Immature natural killer cell (primary cell): ENCODE data around the gene TMEM269. TPM values are rescaled to one million over a fixed set of nuclear protein-coding genes. Genes with fewer than 3 reads are reported as not detected.
"Not testable (repeated sequence)": the region's sequence is repeated elsewhere in the genome, so short reads cannot be mapped to it uniquely, and the experiment has no call there.

ENCODE experiments used
- DNase-seq, 3 donors: peaks; one replicate each; pipeline ENCODE4 v3.0.0; 2022; ENCODE audit warnings: mixed read lengths in 1 of 3
- H3K27ac Mint-ChIP-seq, 6 donors: one replicate each; pipeline ENCODE4 v1.8.0; 2020; ENCODE audit warnings: mixed read lengths in 6 of 6, mild to moderate bottlenecking in 5 of 6, inconsistent platforms in 4 of 6, moderate library complexity in 3 of 6
- H3K27me3 Mint-ChIP-seq, 3 donors: one replicate each; pipeline ENCODE4 v1.8.0; 2020 to 2021; ENCODE audit warnings: low read depth in 3 of 3, mild to moderate bottlenecking in 3 of 3, mixed read lengths in 3 of 3, moderate library complexity in 3 of 3, inconsistent platforms in 1 of 3
- H3K36me3 Mint-ChIP-seq, 3 donors: one replicate each; pipeline ENCODE4 v1.8.0; 2020; ENCODE audit warnings: mixed read lengths in 3 of 3, inconsistent platforms in 2 of 3, mild to moderate bottlenecking in 2 of 3
- H3K4me1 Mint-ChIP-seq, 2 donors: one replicate each; pipeline ENCODE4 v1.8.0; 2020; ENCODE audit warnings: inconsistent platforms in 2 of 2, mild to moderate bottlenecking in 2 of 2, mixed read lengths in 2 of 2, moderate library complexity in 1 of 2
- H3K4me3 Mint-ChIP-seq, 5 donors: one replicate each; pipeline ENCODE4 v1.8.0; 2020; ENCODE audit warnings: mild to moderate bottlenecking in 5 of 5, mixed read lengths in 5 of 5, inconsistent platforms in 3 of 5, moderate library complexity in 3 of 5
- H3K9me3 Mint-ChIP-seq, 6 donors: one replicate each; pipeline ENCODE4 v1.8.0; 2020; ENCODE audit warnings: mild to moderate bottlenecking in 6 of 6, mixed read lengths in 6 of 6, inconsistent platforms in 4 of 6, moderate library complexity in 3 of 6
- polyA plus RNA-seq, 3 donors: library from polyadenylated mRNA; unstranded; fragments of 300-500 nt; fragmentation: Illumina TruSeq; gene quantifications; one replicate each; pipeline ENCODE4 v1.2.3, GENCODE V29; 2021

Gene TMEM269
- polyA plus RNA-seq, 3 donors from 2014 or later: 0.14 TPM; not detected in 2

GRCh38 chr1:42806171-42806570 is 21.4 kb downstream of the TMEM269 start:
- DNase-seq: no peak
- Mint-ChIP-seq H3K4me3 (no peak overlapping the region), H3K4me1 (peaks cover 0 to 5% of the 10 kb centered on the region in 2 donors), H3K27me3 (peaks cover 0 to 2% (median 0%) of the 10 kb centered on the region in 3 donors), H3K9me3 (no peaks in the 10 kb centered on the region), H3K27ac (no peak overlapping the region), H3K36me3 (peaks cover 12 to 19% (median 19%) of the 10 kb centered on the region in 3 donors)

DNA sequence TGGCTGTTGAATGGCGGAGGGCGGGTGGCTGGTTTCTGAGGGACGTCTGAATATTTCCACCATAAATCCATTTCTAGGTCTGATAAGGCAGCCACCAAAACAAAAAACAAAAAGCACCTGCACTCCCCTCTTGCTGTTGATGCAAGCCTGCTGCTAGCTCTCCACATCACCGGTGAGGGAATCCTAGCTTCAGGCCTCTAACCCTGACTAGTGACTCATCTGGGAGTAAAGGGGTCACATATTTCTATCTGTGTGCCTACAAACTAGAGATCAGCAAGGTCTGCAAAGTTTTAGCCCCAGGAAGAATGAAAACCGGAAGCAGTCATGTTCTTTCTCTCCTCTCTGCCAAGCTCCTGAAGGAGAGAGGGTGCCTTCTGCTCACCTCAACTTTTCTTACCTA is 21.8 kb downstream of the TMEM269 start:
- Mint-ChIP-seq H3K27me3 (peaks cover 0 to 2% (median 0%) of the 10 kb centered on the region in 3 donors), H3K27ac (no peak overlapping the region), H3K4me3 (no peak overlapping the region), H3K36me3 (peaks cover 15 to 21% (median 19%) of the 10 kb centered on the region in 3 donors), H3K4me1 (peaks cover 0 to 5% of the 10 kb centered on the region in 2 donors), H3K9me3 (no peaks in the 10 kb centered on the region)
- no peak for DNase-seq

DNA sequence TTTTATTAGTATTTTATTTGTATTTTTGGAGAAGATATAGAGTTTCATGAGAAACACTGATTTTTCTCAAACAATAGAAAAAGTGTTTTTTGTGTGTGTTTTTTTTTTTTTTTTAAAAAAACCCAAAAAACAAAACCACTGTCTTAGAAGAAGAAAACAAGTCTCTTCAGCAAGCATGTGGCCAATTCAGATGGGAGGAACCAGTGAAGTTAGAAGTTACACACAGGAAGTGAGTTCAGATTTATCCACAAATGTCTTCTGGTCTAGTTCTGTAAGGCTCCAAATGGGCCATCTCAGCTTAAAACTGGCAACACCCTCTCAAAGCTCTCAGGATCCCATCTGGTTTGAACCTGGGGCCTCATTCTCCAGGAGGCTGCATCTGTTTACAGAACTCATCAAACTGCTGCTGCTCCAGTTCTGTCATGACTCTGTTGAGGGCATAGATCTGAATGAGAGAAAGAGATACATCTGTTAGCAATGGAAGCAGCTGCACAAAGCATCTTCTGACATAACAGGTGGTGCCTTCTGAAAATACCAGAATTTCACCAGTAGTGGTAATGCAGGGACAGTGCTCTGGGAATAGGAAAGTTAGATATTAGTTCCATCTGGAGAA is 22.4 kb downstream of the TMEM269 start:
- Mint-ChIP-seq H3K36me3 (peaks cover 16 to 23% (median 19%) of the 10 kb centered on the region in 3 donors), H3K9me3 (no peaks in the 10 kb centered on the region), H3K27me3 (peaks cover 0 to 2% (median 0%) of the 10 kb centered on the region in 3 donors), H3K4me3 (no peak overlapping the region), H3K4me1 (peaks cover 0 to 5% of the 10 kb centered on the region in 2 donors), H3K27ac (peak overlapping the region in 1 of 6 donors; percentile 63)
- DNase-seq: no peak

GRCh38 chr1:42814815-42815214 is 30.0 kb downstream of the TMEM269 start:
- not testable (repeated sequence) for H3K27me3 Mint-ChIP-seq, H3K36me3 Mint-ChIP-seq, H3K27ac Mint-ChIP-seq, H3K4me3 Mint-ChIP-seq, DNase-seq, H3K9me3 Mint-ChIP-seq
- H3K4me1 Mint-ChIP-seq: peaks cover 19 to 24% of the 10 kb centered on the region in 2 donors

GRCh38 chr1:42815941-42816584 is 31.3 kb downstream of the TMEM269 start:
- Mint-ChIP-seq H3K27me3 (peaks cover 2 to 9% (median 9%) of the 10 kb centered on the region in 3 donors), H3K4me3 (peak overlapping the region; percentile 77 to 91 (median 87)), H3K4me1 (peaks cover 19 to 24% of the 10 kb centered on the region in 2 donors), H3K27ac (peak overlapping the region; percentile 63 to 95 (median 92)), H3K36me3 (peaks cover 0 to 4% (median 4%) of the 10 kb centered on the region in 3 donors), H3K9me3 (no peaks in the 10 kb centered on the region)
- peak in 2 of 3 donors; percentile 1 to 7 for DNase-seq

DNA sequence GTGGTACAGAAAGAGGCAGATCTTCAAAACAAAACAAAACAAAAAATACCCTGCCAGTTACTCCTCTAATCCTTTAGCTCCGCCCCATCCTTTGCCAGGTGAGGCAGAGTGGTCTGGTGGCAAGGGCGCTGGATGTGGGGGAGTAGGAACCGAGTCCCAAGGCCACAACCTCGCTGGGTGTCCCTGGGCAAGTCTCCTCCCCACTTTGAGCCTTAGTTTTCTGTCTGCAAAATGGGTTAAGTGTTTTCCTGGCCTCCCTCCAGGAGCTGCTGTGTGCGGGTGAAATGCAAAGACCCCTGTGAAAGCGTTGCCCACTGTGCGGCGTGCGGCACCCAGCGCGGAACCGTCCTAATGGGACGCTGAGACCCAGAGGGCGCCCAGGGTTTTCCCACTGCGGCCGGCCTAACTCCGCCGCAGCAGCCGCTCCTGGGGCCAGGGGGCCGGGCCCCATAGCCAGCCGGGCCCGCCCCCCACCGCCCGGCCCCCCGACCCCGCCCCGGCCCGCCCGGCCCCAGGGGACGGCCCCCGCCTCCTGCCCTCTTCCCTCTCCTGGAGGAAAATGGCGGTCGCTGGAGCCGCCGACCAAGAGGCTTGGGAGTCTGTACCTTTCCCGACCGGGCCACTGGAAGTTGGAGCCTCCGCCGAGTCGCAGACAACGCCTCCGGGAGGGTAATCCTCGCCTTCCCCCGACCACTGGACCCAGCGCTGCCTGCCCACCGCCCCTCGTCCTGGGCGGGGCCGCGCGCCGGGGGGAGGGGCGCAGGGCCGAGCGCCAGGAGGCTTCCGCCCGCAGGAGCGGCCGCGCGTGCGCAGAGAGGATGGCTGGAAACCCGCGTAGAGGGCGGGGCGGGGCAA is 32.0 kb downstream of the TMEM269 start, which contains the start of the genes ERMAP and SVBP:
Gene ERMAP (plus strand): TSS at position 538 of the 855 bp plus-strand sequence. CDS start 13,327 bp downstream, outside the sequence.
Gene SVBP (minus strand): TSS at position 813 of the 855 bp plus-strand sequence. CDS start 853 bp downstream, outside the sequence.
- no peaks in the 10 kb centered on the region for H3K36me3 Mint-ChIP-seq
- peak; percentile 94 to 96 (median 95) for DNase-seq
- H3K9me3 Mint-ChIP-seq: no peaks in the 10 kb centered on the region
- H3K27ac Mint-ChIP-seq: peak within 1 kb of the TSS; percentile 63 to 95 (median 92)
- H3K4me3 Mint-ChIP-seq: peak within 1 kb of the TSS; percentile 82 to 91 (median 87)
- peaks cover 2 to 9% (median 9%) of the 10 kb centered on the region in 3 donors for H3K27me3 Mint-ChIP-seq
- H3K4me1 Mint-ChIP-seq: peaks cover 19 to 24% of the 10 kb centered on the region in 2 donors

GRCh38 chr1:42817440-42817767 is 32.6 kb downstream of the TMEM269 start:
- no peak for DNase-seq
- peaks cover 2 to 9% (median 9%) of the 10 kb centered on the region in 3 donors for H3K27me3 Mint-ChIP-seq
- no peaks in the 10 kb centered on the region for H3K9me3 Mint-ChIP-seq
- peak overlapping the region in 3 of 6 donors; percentile 5 to 85 (median 58) for H3K27ac Mint-ChIP-seq
- H3K4me1 Mint-ChIP-seq: peaks cover 19 to 24% of the 10 kb centered on the region in 2 donors
- peak overlapping the region; percentile 79 to 88 (median 85) for H3K4me3 Mint-ChIP-seq
- H3K36me3 Mint-ChIP-seq: no peaks in the 10 kb centered on the region

GRCh38 chr1:42817976-42818375 is 33.2 kb downstream of the TMEM269 start:
- peak overlapping the region in 1 of 6 donors; percentile 33 for H3K27ac Mint-ChIP-seq

GRCh38 chr1:42820813-42821212 is 36.0 kb downstream of the TMEM269 start:
- Mint-ChIP-seq H3K27ac (no peak overlapping the region), H3K36me3 (peaks cover 0 to 1% (median 0%) of the 10 kb centered on the region in 3 donors), H3K4me3 (no peak overlapping the region), H3K27me3 (peaks cover 2 to 9% (median 9%) of the 10 kb centered on the region in 3 donors), H3K9me3 (no peaks in the 10 kb centered on the region), H3K4me1 (peaks cover 17 to 19% of the 10 kb centered on the region in 2 donors)
- DNase-seq: no peak

More at GRCh38 chr1:42817976-42818375, 33.2 kb downstream of the TMEM269 start:
- Mint-ChIP-seq H3K27me3 (peaks cover 2 to 9% (median 9%) of the 10 kb centered on the region in 3 donors), H3K36me3 (no peaks in the 10 kb centered on the region), H3K4me1 (peaks cover 19 to 24% of the 10 kb centered on the region in 2 donors), H3K9me3 (no peaks in the 10 kb centered on the region), H3K4me3 (peak overlapping the region; percentile 45 to 88 (median 82))
- no peak for DNase-seq

DNA sequence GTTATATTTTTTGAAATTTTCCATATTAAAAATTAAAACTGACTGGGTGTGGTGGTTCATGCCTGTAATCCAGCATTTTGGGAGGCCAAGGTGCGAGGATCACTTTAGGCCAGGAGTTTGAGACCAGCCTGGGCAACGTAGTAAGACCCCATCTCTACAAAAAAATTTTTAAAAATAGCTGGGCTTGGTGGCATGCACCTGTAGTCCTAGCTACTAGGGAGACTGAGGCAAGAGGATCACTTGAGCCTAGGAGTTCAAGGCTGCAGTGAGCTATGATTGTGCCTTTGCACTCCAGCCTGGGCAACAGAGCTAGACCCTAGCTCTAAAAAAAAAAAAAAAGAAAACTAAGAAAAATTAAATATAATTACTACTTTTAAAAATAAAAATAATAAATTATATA is 36.9 kb downstream of the TMEM269 start:
- Mint-ChIP-seq H3K4me3 (no peak overlapping the region), H3K36me3 (peaks cover 0 to 5% (median 0%) of the 10 kb centered on the region in 3 donors), H3K9me3 (no peaks in the 10 kb centered on the region), H3K27me3 (peaks cover 2 to 5% (median 5%) of the 10 kb centered on the region in 3 donors), H3K4me1 (peaks cover 9 to 10% of the 10 kb centered on the region in 2 donors), H3K27ac (no peak overlapping the region)
- DNase-seq: no peak

DNA sequence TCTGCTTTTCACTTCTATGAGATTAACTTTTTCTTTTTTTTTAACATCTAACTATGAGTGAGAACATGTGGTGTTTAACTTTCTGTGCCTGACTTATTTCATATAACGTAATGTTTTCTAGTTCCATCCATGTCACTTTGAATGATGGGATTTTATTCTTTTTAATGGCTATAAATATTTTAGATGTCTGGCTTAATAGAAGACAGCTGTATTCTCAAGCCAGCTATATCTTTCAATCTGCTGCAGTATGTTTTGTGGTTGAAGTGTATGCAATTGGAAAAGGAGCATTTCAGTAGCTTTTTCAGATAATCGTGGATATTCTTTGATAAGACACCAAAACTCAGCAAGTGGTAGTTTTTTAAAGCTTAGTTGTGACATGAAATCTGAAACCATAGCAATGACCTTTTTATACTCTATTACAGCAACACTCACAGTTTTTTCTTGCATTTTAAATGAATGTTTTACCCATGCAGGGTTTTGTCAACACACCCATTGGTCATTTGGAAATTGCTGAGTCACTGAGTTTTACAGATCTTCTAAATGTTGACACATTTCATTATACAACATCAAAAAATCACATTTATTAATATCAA is 38.1 kb downstream of the TMEM269 start:
- Mint-ChIP-seq H3K27me3 (peaks cover 0 to 3% (median 0%) of the 10 kb centered on the region in 3 donors), H3K4me1 (peaks cover 3 to 4% of the 10 kb centered on the region in 2 donors), H3K4me3 (no peak overlapping the region), H3K27ac (no peak overlapping the region), H3K9me3 (no peaks in the 10 kb centered on the region), H3K36me3 (peaks cover 0 to 5% (median 0%) of the 10 kb centered on the region in 3 donors)
- DNase-seq: no peak

GRCh38 chr1:42824481-42825035 is 39.8 kb downstream of the TMEM269 start:
- Mint-ChIP-seq H3K27me3 (no peaks in the 10 kb centered on the region), H3K36me3 (peaks cover 0 to 5% (median 4%) of the 10 kb centered on the region in 3 donors), H3K9me3 (no peaks in the 10 kb centered on the region), H3K4me3 (no peak overlapping the region), H3K27ac (no peak overlapping the region), H3K4me1 (no peaks in the 10 kb centered on the region)
- no peak for DNase-seq
